HG02885 (cell line): ENCODE data around the gene CLMP.

Source experiments
- ATAC-seq: cut with Tn5 transposase; IDR thresholded peaks from one replicate; pipeline ENCODE4 v1.9.1; 2021; ENCODE audit warnings: mild to moderate bottlenecking; ENCODE audit not compliant: unreplicated experiment, poor library complexity

Gene CLMP

DNA sequence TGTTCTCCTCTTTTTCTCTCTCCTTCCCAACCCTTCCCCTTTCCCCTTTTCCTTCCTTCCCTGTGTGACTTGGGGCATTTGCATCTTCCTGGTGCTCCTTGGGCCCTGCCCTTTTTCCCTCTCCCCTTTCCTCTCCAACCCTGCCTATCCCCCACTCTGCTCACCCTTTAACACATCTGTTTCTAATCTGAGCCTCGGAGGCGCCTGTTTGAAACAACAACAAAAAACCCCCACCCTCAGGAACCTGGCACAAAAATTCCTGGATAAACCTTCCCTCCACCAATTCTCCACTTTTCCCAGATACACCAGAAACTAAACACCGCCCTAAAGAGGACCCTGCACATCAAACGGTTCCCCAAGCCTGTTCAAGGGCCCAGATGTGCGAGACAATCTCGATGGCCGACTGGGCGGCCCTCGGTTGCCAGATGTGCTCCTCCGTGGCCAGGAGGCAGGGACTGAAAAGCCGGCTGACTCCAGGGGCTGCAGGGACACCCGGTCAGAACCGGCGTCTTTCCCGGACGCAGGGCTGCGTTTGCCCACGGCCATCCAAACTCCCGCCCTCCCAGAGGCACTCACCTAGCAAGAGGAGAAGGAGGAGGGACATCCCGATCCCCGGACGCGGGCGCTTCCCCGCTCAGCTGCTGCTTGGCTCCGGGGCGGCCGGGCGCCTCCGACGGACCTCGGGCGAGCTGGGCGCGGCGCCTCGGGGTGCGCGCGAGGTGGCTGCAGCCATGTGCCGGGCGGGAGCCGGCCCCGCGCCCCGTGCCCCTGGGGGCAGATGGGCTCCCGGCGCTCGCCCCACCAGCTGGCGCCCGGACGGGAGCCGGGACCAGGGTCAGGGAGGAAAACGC, 486 bp downstream of the CLMP start:
- ATAC-seq = no peak

DNA sequence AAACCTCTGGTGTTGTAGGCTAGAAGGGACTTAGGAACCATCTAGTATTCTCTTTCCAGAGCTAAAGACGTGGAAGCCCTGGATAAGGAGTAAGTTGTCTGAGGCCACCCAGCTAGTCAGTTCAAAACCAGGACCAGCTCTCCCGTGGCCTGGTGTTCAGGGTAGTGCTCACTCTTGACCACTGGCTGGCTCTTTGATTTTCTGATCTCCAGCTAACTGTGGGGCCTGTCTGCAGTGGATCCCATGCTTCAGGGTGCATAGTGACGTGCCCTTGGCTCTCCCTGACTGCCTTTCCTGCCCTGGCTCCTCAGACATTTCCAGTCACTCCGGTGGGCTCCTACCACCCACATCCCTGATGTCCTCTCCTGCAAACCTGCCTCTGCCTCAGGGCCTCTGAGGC, 1.3 kb downstream of the CLMP start:
- no peak for ATAC-seq

DNA sequence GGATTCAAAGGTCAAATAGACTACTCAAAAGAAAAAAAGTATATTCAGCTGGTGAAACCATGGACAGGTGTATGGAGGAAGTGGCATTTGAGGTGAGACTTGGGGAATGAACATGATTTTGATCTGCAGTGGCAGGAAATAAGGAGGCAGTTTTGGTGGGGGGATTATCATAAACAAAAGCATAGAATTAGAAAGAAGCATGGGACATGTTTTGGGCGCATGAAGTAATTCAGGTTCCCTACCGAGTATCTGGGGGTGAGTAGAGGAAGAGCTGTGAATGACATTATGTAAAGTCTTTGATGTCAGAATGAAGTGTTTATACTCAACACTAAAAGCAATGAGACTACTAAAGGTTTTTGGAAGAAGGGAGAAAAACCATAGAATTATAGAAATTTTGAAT, 3.1 kb downstream of the CLMP start:
- ATAC-seq = no peak

DNA sequence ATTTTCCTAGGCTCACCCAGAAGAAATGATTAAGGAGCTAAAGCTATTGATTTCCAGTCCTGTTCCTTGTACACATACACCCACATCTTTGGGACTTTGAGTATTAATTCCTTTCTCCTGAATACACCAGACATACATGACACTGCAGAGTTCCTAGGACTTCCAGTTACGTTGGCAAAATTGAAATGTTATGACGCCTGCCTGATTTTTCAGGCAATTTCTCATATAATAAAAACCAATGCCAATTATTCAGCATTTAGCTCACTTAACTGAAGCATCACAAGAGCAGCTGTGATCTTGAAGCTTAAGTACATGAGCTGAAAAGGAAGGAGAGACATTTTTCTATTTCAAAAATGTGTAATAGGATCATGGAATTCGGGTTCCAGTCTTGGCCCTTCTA, 4.5 kb downstream of the CLMP start:
- no peak for ATAC-seq

DNA sequence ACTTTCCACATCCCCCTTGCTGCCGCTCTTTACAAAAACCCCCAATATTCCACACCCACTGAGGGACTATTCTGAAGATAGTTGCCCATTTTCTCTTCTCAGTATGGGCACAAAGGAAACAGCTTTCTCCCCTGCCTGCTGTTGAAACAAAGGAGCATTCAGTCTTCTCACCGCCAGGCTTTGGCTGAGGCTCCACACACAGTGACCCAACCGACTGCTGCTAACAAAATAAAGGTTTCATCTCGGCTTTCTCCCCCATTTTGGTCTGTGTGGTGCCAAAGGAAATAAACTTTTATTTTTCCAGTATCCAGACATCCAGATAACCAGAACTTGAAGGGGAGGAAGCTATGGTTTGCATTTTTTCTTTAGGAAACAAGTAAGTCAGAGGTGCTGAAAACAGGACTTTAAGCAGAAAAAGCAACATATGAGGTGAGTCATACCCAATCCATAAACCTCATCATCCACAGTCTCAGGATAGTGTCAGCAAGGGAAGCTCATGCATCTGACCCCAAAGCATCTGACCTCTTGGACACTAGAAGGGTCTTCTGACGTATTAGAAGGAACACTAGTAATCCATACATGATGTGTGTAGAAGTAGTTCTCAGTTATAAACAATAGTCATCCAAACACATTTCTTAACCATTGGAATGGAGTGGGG, 6.4 kb downstream of the CLMP start:
- ATAC-seq = no peak

DNA sequence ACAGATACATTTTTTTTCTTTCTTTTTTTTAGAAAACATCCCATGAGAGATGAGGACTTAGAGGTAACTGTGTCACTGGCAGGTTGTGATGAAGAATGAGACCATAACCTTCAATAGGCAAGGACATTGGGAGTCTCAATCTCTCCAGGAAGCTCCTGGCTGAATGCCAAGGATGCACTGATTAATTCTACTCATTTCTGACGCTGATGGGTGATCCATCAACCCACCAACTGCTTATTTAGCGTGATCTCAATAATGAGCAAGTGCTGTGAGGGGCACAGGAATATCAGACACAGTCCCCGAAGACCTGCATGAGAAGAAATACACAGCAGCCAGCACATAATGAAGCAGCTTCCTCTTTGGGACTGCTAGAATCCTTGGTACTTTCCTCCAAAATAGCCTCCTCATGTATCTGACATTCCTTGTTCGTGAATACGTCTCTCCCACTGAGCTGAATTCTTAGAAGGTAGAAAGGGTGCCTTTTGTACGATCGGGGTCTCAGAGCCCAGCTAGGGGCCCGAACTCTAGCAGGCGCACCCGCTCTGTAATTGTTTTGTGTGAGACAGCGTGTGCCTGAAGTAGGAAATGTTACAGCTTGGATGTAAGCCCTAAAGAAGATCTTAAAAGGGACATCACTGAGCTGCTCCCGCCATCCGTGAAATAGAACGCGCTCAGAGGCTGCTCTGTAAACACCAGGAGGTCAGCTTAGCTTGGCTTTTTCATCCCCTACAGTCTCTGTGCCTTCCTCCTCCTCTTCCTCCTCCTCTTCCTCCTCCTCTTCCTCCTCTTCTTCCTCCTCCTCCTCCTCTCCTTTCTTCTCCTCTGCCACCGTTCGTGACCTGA, 7.2 kb downstream of the CLMP start:
- no peak for ATAC-seq

DNA sequence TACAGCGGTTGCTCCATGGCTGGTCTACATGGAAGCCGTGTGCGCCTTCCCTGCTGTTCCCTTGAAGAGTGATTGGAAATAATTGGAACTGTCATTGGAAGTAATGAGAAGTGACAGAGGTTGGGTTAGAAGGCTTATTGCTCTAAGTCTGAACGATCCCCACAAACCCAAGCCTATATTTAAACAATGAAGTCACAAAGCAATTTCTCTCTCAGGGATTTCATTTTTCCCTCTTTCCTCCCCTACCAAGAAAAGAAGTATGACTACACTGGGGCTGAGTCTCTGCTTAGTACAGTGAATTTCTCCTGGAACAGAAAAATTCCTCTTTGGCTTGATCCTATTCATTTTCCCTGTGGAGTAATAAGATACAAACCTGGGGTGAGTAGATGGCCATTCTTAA, 7.8 kb downstream of the CLMP start:
- no peak for ATAC-seq

DNA sequence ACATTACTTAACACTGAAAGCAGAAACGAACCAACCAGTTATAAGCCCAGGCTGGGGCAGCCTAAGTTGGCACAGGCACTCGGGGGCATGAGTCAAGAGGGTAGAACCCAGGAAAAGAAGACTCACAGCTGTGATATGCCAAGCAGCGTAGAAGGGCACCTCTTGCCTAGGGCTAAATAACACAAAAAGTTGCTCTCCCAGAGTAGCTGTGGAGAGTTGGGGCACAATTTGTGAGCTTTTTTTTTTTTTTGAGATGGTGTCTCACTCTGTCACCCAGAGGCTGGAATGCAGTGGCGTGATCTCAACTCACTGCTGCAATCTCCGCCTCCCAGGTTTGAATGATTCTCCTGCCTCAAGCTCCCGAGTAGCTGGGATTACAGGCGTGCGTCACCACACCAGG, 8.8 kb downstream of the CLMP start:
- ATAC-seq = no peak

DNA sequence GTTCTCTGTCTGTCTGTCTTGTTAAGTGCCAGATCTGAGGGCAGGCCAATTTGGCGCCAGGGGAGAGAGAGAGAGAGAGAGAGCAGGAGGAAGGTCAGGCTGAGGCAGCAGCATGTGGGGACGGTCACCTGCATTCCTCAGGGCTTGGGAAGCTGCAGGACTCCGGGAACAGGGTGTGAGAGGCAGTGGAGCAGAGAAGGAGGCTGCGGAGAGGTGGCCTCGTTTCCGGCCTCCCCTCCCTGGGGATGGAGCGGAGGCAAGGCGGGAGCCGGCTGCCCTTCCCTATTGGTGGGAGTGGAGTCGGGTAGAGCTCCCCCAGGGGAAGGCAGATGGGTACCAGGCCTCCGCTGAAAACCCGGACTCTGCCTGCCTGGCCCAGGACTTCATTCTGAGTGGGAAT, 9.7 kb downstream of the CLMP start:
- no peak for ATAC-seq

DNA sequence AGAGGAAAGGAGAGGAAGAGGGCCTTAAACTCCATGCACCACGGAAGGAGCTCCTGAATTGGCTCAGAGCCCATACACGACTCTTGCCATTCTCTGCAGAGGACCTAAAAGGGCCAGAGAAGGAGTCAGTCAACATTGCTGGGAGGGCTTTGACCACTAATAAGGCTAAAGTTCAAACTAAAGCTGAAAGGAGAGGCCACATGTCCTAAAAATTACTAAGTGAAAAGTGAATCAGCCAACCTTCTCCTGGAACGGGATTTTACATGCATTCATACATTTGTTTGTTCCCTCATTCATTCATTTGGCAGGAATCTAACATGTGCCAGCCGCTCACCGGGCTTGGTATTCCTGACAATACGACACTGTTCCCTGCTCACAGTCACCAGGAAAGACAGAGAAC, 10.5 kb downstream of the CLMP start:
- ATAC-seq = no peak

DNA sequence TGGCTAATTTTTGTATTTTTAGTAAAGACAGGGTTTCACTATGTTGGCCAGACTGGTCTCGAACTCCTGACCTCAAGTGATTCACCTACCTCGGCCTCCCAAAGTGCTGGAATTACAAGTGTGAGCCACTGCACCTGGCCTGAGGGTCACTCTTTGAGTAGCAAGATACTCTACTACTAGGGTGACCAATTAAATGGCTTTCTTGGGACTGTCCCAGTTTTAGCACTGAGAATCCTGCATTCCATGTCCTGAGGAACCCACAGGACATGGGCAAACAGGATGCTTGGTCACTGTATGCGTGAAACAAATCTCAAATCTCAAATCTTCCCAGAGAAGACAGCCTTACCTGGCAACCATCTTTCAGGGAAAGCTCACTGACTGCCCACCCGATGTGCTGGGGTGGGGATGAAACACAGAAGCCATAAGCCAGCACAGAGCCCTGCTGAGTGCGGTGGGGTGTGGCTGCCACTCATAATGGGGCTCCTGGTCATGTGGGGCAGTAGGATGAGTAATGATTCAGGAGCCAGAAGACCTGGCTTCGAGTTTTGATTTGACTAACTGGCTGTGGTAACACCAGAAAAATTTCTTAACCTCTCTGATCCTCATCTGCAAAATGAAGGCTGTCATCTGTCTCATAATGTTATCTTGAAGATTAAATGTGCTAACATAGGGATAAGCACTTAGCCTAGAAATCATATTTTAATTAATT, 11.5 kb downstream of the CLMP start:
- no peak for ATAC-seq

DNA sequence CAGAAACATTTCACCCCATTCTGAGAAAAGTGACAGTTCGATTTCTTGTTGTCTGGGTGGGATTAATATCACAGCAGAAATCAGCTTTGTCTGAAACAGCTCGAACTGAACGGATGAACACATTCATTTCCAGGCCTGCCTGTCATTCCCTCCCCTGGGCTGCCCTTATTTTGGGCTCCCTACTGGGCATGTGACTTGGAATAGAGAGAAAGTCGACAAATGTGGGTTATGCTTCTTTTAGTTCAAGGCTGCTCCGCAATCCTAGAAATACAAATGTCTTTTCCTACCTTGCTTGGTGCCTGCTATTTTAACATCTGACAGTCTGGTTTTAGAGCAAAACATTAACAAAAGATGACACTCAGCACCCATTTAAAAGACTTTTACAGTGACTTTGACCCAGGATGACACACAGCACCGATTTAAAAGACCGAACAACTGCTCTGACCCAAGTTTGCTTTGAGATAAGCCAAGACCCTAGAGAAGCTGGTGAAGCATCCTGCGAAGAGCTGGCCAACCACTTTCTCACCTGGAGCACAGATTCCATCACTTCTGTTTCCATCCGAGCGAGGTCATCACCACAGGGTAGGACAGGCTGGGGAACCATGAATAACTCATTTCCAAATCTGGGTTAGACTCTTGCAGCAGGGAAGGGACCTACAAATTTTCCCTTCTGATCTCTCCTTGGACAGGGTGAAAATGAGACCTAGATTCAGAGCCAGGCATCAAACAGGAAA, 13.1 kb downstream of the CLMP start:
- ATAC-seq = no peak

DNA sequence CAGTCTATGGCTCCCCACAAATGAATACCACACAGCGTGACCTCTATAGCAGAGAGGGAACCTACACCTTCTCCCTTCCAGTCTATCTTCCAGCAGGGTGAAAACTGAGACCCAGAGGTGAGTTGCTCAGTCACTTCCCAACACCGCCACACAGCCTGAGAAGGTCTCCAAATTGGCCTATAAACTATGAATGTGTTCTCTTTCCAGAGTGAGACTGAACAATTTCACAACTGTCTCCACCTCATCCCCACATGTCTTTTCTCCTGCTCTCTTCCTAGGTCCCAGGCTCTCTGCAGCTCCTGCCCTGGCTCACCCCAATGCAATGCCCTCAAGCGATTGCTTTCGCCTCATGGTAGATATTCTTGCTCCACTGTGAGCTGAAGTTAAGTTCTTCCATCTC, 14.0 kb downstream of the CLMP start:
- no peak for ATAC-seq

DNA sequence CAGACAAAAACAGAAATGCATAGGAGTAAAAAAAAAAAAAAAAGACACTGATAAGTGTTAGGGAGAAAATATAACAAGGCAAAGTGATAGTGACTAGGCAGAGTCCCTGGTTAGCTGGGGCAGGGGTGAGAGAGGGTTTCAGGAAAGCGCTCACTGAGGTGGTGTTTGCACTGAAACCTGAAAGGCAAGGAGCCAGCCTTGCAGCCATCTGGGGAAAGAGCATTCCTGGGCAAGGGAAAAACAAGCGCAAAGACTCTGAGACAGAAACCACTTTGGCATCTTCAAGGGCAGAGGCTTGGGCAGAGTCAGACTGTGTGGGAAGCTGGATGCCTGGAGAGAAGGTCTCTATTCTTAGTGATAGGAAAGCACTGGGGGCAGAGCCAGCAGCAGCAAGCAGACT, 14.5 kb downstream of the CLMP start:
- no peak for ATAC-seq

DNA sequence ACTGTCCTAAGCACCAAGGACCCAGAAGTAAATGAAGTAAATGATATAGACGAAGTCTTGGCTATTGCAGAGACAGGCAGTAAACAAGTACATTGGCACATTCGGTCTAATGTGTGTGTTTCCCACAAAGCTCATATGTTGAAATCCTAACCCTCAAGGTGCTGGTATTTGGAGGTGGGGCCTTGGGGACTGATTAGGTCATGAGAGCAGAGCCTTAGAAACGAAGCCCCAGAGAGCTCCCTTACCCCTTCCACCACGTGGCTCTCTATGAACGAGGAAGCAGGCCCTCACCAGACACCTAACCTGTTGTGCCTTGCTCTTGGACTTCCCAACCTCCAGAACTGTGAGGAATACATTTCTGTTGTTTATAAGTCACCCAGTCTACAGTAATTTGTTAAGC, 14.9 kb downstream of the CLMP start:
- ATAC-seq = no peak

DNA sequence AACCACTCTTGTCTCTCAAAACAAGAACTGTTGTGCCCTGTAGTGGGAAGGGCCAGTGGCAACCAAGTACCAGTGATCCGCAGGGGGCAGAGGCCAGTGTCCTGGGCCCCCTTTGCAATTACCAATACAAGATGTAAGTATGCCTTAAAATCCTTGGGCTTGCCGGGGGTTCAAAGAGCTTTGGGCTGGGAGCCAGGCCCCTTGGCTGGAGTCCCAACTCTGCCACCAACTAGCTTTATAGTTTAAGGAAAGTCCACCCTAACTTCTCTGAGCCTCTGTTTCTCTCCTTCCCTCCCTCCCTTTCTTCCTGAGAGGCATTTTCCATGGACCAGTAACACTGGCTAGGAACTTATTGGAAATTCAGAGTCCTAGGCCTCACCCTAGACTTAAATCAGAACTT, 15.5 kb downstream of the CLMP start:
- ATAC-seq = no peak

DNA sequence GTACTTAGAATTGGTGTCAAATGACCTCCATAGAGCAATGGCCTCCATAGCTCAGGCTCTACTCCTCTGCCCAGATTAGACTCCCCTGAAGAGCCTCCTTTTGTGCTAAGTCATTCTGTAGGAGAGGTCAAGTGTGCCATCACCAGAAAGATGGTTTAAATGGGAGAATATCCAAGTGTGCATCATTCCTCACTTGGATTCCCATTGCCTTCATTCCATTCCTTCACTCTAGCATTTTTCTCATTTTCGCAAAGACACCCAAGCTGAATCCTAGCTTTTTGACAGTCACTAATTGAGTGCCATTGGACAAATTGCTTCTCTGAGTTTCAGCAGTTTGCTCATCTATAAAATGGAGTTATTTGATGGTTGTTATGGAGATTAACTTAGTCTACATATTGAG, 16.9 kb downstream of the CLMP start:
- ATAC-seq = no peak

DNA sequence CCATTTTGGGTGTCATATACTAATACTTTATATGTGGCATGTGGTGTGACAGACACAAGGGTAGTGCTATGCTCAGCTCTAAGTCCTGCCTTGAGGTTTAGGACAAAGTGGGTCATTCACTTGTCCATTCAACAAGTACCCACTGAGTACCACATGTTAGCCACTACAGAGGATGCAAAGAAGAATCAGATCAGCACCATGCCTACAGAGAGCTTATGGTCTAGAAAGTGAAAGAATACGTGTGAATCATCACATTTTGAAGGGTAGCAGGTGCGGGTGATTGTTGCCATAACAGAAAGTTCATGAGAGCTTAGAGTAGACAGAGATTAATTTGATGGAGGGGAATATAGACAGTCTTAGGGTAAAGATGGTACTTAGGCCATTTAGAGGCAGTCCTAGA, 18.3 kb downstream of the CLMP start:
- ATAC-seq = no peak

DNA sequence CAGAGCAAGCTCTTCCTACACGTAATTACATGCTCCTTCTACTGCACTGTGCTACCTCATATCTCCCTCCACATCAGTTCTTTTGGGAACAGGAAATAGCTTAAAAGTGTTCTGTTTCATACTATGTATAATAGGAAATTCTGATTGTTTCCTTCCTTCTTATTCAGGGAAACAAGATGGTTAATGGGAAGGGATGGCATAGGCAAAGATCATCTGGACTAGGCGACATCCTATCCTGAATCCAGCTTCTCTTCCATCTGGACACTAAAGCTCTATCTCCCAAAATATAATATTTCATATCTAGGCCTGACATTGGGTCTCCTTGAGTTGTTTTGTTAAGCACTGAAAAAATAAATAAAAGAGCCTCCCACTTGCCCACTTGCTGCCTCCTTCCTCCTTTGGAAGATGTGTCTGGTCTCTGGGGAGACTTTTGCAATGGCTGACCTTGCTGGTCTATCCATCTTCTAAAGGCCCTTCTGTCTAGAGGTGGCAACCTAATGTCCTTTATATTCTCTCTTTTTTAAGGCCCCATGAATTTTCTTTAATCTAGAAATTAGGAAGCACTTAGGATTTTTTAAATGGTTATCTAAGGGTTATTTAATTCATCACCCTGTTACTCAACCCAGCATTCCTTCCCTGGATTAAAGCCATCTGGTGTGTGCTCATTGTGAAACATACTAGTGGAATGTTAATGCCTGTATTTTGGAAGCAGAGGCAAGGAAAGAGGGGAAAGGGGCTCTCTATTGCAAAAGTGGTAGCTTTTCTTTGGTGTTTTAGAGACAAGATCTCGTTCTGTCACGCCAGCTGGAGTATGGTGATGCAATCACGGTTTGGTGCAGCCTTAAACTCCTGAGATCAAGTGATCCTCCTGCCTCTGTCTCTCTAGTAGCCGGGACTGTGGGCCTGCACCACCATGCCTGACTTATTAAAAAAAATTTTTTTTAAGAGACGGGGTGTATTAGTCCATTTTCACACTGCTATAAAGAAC, 20.6 kb downstream of the CLMP start:
- no peak for ATAC-seq
